ENCODE data around the gene KIAA0232.

The KIAA0232 gene

DNA sequence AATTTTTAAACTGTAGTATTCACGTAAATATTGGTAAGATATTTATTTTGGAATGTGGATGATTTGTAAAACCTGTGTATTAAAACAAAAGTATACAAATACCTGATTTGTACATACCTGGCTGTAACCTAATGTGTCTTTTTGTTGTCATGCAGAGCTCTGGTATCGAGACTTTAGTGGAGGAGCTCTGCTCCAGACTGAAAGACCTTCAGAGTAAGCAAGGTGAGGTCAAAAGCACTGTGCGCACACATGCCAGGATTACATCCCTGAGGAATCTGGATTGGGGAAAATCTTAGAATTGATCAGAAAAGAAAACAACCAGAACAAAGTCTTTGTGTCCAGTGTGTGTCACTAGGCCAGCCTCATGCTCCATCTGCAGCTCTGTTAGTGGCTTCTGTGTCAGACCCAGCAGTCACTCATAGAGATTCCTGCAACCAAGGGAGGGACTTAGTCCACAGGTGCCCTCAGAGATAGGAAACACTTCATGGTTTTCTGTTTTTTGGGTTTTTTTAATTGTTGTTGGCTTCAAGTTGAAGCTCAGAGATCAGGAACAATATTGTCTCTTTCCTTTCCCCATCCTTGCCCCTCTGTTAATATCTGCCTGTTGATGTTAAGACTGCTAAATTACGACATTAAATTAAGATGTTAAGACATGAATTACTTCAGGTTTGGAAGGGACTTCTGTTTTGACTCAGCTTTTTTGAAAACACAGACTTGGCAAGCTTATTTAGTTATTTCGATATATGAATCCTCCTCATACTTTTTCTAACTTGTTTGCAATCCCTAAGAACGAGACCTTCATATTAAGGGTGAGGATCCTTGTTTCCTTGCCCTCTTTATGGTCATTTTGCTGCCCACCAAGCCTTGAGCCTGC lies 74.7 kb downstream of the KIAA0232 start:
- no peak for TF ChIP-seq CTCF (IDR thresholded peaks at IDR 0.05; ENCODE audit: insufficient read depth, low read depth, low read length, missing control alignments)
- no peak for DNase-seq (ENCODE audit: low read depth)
- no peak overlapping the region for H3K4me3 ChIP-seq (ENCODE audit: low read length)

GRCh38 chr4:6858997-6859396 lies 76.5 kb downstream of the KIAA0232 start:
- no peak overlapping the region for H3K4me3 ChIP-seq (ENCODE audit: low read length)
- no peak for TF ChIP-seq CTCF (IDR thresholded peaks at IDR 0.05; ENCODE audit: insufficient read depth, low read depth, low read length, missing control alignments)
- DNase-seq (ENCODE audit: low read depth) = no peak

- no peak for TF ChIP-seq CTCF (IDR thresholded peaks at IDR 0.05; ENCODE audit: insufficient read depth, low read depth, low read length, missing control alignments)
- DNase-seq (ENCODE audit: low read depth) = no peak
- H3K4me3 ChIP-seq (ENCODE audit: low read length) = no peak overlapping the region
These were observed 77.0 kb downstream of the KIAA0232 start for GRCh38 chr4:6859543-6859942.

GRCh38 chr4:6868386-6868785 lies 85.9 kb downstream of the KIAA0232 start:
- H3K4me3 ChIP-seq (ENCODE audit: low read length) = no peak overlapping the region
- no peak for DNase-seq (ENCODE audit: low read depth)
- no peak for TF ChIP-seq CTCF (IDR thresholded peaks at IDR 0.05; ENCODE audit: insufficient read depth, low read depth, low read length, missing control alignments)

DNA sequence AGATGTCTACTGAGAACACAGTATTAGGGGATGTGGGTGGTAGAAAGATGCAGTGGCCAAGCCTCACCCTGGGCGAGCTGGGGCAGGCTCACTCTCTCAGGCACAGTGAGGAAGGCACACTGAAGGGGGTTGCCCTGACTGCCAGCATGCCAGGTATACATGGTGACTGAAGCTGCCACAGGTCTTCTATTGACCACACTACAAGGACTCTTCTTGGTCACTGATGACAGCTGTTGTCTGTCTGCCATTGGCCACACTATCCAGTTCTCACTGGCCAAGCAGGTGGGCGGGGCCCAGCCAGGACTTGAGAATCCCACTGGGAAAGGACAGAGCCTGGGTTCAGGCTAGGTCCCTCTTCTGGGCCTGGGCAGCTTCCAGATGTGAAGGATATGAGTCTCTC lies 87.4 kb downstream of the KIAA0232 start:
- H3K4me3 ChIP-seq (ENCODE audit: low read length) = no peak overlapping the region
- no peak for TF ChIP-seq CTCF (IDR thresholded peaks at IDR 0.05; ENCODE audit: insufficient read depth, low read depth, low read length, missing control alignments)
- DNase-seq (ENCODE audit: low read depth) = peak; percentile 60

GRCh38 chr4:6873291-6873690 lies 90.8 kb downstream of the KIAA0232 start:
- TF ChIP-seq CTCF (IDR thresholded peaks at IDR 0.05; ENCODE audit: insufficient read depth, low read depth, low read length, missing control alignments) = peak; percentile 22
- peak; percentile 20 for DNase-seq (ENCODE audit: low read depth)

More at GRCh38 chr4:6873291-6873690, 90.8 kb downstream of the KIAA0232 start:
- no peak overlapping the region for H3K4me3 ChIP-seq (ENCODE audit: low read length)

Measured in epithelial cell of esophagus (primary cell).